NCI-H2081 (cell line): Measurements from ENCODE around the gene MRPL53.
"Not testable (repeated sequence)": the region's sequence is repeated elsewhere in the genome, so short reads cannot be mapped to it uniquely, and the experiment has no call there.

Experiments
- DNase-seq, 2 experiments: peaks; one replicate each; lab custom pipeline; 2025; lab: John Stamatoyannopoulos, UW

Gene MRPL53

DNA sequence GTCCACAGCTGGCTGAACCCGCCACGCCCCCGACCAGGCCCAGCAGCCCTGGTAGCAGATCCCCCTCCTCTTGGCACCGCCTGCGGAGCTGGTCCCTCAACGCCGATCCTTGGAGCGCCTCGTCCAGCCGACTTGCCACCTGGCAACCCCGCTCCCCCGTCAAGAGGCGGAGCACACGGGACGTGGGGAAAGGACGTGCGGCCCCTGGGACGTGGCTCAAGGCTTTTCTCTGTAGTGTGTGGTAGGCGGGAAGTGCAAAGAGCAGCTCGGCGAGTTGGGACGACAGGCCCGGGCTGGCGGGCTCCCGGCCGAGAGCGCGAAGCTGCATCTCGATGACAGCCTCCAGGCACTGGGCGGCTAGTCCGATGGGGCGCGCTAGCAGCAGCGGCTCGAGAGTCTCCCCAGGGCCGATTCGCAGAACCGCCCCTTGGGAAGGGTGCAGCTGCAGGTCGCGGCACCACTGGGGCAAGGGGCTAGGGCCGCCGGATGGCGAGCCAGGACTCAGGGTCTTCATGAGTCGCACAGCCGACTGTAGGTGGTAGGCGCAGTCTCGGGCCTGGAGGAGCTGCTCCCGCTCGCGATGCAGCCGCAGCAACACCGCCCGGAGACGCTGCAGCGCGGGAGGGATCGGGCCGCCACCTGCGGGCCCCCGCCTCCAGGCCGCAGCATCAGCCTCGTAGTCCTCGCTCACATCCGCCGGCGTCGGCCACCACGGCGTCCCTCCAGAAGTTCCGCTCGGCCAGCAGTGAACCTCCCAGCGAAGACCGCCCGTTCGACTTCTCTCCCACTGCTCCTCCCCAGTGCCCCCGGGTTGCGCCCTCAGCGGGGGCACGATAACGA lies 9.7 kb upstream of the MRPL53 start:
- DNase-seq: peak; percentile 45 to 62

DNA sequence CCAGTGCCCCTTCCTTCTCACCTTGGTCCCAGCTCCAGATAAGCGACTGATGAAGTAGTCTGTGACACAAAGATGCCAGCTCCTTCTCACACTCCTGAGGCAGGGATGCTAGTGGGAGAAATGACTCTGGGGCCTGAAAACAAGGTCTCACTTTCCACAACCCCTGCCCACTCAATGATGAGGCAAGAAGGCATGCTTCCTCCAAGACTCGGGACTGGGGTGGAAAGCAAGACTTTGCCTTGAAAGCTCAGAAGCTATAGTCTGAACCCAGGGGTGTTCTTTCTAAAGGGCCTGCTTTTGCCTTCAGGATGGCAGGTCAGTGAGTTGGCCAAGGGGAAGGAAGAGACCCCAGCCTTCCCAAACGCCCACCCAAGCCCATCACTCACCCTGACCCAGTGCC lies 9.0 kb upstream of the MRPL53 start:
- DNase-seq: no peak

DNA sequence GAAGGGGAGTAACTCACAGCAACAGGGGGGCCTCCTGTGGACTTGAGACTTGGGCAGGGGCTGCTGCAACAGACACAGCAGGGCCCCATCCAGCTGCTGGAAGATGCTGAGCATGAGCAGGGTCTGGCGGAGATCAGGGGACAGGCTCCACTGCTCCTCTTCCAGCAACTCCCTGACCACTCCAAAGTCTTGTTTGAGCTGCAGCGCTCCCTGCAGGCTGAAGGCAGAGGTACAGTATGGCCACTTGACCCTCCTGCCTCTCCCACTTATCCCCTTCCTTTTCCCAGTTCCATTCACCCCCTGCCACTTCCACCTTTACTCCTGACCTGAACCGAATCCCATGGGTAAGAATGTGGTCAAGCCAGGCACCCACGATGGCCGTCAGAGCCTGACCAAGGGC lies 2.4 kb upstream of the MRPL53 start:
- no peak for DNase-seq

DNA sequence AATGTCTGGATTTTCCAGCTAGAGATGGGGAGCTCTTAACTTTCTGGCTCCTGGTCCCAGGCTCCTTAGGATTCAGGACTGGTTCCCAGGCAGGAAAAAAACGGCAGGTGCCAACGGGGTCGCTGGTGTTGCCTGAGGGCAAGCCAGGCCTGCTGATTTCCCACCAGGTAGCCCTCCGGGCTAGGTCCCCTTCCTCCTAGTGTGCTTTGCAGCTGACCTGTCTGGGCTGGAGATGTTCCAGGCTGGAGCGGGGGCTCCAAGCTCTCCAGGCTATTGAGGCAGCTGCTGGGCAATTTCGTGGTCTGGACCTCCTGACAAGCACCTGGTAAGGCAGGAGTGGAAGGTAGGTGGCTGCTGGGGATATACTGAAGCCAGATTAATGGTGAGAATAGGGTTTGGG lies 2.0 kb upstream of the MRPL53 start:
- no peak for DNase-seq

DNA sequence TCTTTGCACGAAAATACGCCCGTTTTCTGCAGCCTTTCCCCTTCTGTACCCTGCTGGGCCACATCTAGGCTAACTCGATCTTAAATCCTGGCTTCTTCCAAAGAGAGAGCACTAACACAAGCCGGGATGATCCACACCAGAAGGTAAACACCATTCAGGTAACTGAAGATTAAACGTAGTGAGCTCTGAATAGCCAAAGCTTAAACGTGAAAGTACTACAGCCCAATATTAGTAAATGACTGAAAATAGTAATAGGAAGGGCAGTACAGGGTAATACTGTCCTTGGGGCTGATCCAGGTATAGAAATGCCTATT lies 422 bp upstream of the MRPL53 start:
- DNase-seq: no peak

- no peak for DNase-seq
These were observed 981 bp downstream of the MRPL53 start for GRCh38 chr2:74471332-74472065.

DNA sequence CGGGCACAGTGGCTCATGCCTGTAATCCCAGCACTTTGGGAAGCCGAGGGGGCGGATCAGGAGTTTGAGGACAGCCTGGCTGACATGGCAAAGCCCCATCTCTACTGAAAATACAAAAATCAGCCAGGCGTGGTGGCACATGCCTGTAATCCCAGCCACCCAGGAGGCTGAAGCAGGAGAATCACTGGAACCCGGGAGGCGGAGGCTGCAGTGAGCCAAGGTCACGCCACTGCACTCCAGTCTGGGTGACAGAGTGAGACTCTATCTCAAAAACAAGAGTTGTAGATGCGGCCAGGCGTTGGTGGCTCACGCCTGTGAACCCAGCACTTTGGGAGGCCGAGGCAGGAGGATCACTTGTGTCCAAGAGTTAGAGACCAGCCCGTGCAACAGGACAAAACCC lies 1.7 kb downstream of the MRPL53 start:
- DNase-seq: not testable (repeated sequence)

DNA sequence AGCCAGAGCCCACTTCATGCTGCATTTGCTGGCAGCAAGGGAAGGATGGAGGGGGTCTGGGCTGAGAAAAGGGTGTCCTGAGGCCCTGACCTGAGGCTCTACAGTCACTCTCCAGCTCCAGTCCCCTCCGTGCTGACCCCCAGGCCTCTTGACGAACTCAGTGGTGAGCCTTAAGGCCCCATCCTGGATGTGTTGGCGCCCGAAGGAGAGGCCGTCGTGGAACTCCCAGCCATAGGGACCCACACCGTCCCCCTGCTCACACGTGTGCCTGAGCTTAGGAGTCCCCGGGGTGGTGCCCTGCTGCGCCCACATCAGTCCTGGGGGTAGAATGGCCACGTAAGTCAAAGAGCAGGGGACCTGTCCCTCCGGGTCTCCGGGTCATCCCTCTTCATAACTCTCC lies 8.1 kb downstream of the MRPL53 start:
- DNase-seq: no peak

GRCh38 chr2:74462786-74463105 lies 9.7 kb downstream of the MRPL53 start:
- DNase-seq: no peak

DNA sequence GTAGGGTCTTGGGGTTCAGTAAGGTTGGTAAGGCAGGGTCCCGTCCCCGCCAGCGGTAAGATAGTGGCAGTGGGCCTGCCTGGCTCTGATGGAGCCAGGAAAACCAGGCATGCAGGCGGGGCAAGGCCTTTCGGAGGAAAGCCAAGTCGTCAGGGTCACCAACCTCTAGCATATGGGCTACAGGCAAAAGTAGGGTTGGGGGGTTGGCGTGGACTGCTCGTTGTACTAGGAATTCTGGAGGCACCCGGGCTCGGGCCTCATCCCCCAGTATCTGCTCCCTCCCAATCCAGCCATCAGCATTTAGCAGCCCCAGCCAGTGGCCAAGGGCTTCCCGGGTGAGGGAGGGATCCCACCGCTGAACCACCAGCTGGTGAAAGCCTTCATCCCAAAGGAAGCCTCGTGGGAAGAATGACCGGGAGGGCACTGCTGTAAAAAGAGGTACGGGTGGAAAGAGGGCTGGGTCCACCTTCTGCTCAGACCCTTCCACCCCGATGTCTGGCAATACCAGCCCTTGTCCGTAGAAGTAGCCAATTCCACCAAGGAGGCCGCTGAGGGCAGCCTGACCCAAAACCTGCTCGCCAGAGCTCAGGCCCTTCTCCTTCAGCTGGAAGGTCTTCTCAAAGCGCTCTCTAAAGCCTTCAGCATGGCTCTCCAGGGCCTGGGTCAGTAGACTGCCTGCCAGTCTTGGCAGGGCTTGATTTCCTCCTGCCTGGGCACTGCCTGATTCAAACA lies 10.3 kb downstream of the MRPL53 start:
- no peak for DNase-seq

GRCh38 chr2:74461187-74462053 lies 11.1 kb downstream of the MRPL53 start:
- DNase-seq: no peak

DNA sequence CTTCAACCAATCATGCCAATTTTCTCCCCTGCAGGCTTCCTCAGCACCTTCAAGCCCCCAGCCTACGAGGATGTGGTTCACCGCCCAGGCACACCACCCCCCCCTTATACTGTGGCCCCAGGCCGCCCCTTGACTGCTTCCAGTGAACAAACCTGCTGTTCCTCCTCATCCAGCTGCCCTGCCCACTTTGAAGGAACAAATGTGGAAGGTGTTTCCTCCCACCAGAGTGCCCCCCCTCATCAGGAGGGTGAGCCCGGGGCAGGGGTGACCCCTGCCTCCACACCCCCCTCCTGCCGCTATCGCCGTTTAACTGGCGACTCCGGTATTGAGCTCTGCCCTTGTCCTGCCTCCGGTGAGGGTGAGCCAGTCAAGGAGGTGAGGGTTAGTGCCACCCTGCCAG lies 12.3 kb downstream of the MRPL53 start:
- not testable (repeated sequence) for DNase-seq

GRCh38 chr2:74459503-74460118 lies 12.9 kb downstream of the MRPL53 start:
- DNase-seq: not testable (repeated sequence)

DNA sequence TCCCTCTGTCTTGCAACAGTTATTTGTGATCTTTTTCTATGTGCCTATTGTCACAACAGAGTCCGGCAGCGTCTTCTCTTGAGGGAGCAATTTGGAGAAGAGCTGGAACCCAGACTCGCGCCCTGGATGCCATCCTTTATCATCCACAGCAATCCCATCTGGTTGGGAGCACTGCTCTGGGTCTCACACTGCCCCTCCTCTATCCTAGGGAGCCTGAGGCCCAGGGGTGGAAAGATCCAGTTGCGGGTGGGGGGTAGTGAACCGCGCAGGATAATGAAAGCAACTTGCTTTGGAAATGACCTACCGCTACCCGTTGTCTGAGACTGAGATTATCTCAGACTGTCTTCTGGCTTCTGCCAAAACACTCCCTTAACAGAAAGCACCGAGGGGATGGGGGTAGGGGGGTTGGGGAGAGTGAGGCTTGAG lies 13.5 kb downstream of the MRPL53 start:
- no peak for DNase-seq

- peak; percentile 99 to 100 for DNase-seq
These were observed 14.1 kb downstream of the MRPL53 start, which contains the start of gene WBP1 for GRCh38 chr2:74458132-74458937. Gene WBP1 (plus strand): TSS chr2:74458438. CDS start chr2:74458603, 165 bp downstream.

DNA sequence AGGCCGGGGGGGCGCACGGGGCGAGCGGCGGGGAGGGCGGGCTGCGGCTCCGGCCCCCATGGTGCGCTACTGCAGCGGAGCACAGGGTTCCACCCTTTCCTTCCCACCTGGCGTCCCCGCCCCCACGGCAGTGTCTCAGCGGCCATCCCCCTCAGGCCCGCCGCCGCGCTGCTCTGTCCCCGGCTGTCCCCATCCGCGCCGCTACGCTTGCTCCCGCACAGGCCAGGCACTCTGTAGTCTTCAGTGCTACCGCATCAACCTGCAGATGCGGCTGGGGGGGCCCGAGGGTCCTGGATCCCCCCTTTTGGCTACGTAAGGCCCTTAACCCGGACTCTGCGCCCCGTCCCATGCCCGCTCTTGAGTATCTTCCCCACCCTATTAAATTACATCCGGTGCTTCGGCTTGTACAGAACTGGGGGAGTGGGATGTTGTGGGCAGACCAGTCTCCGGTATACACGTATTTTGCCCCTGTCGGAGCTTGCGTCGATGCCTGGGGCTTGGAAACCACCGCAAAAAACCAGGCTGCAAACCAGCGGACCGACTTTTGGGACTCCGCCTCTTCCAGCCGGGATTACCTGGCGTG lies 14.8 kb downstream of the MRPL53 start:
- DNase-seq: peak; percentile 85 to 87

DNA sequence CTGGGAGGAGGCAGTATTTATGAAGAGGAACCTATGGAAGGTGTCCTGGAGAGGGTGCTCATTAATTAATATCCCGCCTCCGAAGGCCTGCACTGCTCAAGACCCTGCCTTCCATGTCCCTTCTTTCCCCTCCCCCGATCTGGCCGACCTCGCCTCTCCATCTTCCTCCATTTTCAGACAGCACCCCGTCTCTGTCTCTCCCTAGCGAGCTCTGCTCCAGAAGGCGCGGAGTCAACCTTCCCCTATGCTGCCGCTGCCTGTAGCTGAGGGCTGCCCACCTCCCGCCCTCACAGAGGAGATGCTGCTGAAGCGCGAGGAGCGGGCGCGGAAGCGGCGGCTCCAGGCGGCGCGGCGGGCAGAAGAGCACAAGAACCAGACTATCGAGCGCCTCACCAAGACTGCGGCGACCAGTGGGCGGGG lies 15.3 kb downstream of the MRPL53 start:
- DNase-seq: no peak

DNA sequence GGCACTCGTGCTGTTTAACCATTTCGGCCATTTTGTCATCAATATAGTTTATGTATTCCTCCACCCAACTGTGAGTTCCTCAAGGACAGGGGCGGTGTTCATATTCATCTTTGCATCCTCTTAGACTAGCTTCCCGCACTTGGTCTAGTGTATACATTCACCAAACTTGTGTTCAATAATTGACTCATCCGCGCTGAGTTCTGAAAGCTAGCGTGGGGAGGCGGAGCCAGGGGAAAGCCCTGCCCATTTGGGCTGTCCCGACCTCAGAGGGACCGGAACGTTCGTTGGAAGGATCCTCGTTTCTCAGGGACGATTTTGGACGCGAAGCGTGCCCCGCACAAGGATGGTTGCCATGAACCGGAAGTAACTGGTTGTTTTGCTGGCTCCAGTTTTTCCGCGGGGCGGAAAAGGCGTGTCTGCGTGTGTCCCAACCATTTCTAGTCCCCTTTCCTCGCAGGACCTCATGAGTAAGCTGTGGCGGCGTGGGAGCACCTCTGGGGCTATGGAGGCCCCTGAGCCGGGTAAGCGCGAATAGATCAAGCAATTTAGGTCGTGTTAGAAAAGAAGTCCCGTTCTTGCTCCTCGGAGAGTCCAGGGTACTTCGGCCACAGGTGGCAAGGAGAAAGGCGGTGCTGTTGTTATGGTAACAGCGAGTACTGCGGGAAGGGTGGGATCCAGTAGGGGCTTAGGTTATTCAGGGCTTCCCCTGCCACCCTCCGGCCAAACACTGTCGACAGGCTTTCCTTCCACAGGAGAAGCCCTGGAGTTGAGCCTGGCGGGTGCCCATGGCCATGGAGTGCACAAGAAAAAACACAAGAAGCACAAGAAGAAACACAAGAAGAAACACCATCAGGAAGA lies 17.6 kb downstream of the MRPL53 start, which contains the start of gene INO80B:
TSS of gene INO80B (plus strand) at position 434 of the 858 bp plus-strand sequence. CDS start at position 464, 30 bp downstream.
- peak; percentile 96 to 98 for DNase-seq

DNA sequence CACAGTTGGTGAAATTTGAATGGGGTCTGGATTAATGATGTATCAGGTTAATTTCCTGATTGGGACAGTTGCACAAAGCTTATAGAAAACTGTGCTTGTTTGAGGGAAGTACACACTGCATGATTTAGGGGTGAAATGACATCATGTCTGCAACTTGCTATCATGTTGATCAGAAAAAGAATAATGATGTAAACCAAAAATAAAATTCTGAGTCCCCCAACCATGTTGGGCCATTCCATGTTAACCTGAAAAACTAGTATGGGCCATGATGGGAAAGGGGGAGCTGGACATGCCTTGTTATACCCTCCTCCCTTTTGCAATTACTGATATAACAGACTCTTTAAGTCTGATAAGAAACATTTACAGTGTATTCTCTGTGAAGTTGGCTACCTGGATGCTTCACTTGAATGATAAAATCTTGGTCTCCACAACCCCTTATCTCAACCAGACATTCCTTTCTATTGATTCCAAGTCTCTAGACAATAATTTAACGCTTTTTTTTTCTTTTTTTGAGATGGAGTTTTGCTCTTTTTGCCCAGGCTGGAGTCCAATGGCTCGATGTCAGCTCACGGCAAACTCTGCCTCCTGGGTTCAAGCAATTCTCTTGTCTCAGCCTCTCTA lies 21.8 kb downstream of the MRPL53 start:
- DNase-seq: no peak
